H1 (cell line): ENCODE data around the gene ELFN1. TPM values are rescaled to one million over a fixed set of nuclear protein-coding genes. Genes with fewer than 3 reads are reported as not detected.
A peak's percentile ranks its signal among the peaks of the same experiment; 100 is the strongest.

Experiments used
- CTCF ChIA-PET: fragments of 300-600 bp; sonication (Branson Sonifier 250); formaldehyde crosslinking; loops from one replicate; lab custom pipeline; 2021; ENCODE audit not compliant: partially characterized antibody; lab: Charles Lee
- POLR2A ChIA-PET: fragments of 300-600 bp; sonication (Branson Sonifier 250); formaldehyde crosslinking; loops from one replicate; lab custom pipeline; 2021; ENCODE audit warnings: inconsistent platforms; ENCODE audit not compliant: partially characterized antibody; lab: Charles Lee
- DNase-seq, 2 experiments: peaks; one replicate each; pipeline versions ENCODE4 v3.0.0 to v3.0.0-alpha.2; 2010 to 2022; ENCODE audit warnings: low spot score in 2 of 2, low read depth in 1 of 2, mixed read lengths in 1 of 2
- FAIRE-seq: peaks from 2 replicates; lab custom pipeline; 2011; peaks lifted over from hg19 to GRCh38; lab: Jason Lieb, UNC
- H2AFZ ChIP-seq: 2 replicates; pipeline ENCODE4 v1.8.1; 2012; ENCODE audit warnings: low read length, inconsistent platforms
- H2AK5ac ChIP-seq: 2 replicates; pipeline ENCODE4 v1.6.1; 2013; ENCODE audit warnings: low read depth, low read length
- H2BK120ac ChIP-seq: replicated peaks from 2 replicates; pipeline ENCODE3; 2013; ENCODE audit warnings: low read depth, low read length, inconsistent platforms
- H2BK12ac ChIP-seq: 2 replicates; pipeline ENCODE4 v1.6.1; 2013; ENCODE audit warnings: low read depth, low read length
- H2BK15ac ChIP-seq: 2 replicates; pipeline ENCODE4 v1.6.1; 2013; ENCODE audit warnings: low read length
- H2BK20ac ChIP-seq: 2 replicates; pipeline ENCODE4 v1.6.1; 2013; ENCODE audit warnings: low read length
- H2BK5ac ChIP-seq: 2 replicates; pipeline ENCODE4 v1.6.1; 2013; ENCODE audit warnings: low read depth, low read length
- H3K14ac ChIP-seq: 2 replicates; pipeline ENCODE4 v1.6.1; 2013; ENCODE audit warnings: inconsistent platforms; ENCODE audit not compliant: insufficient read length
- H3K18ac ChIP-seq: 2 replicates; pipeline ENCODE4 v1.6.1; 2013; ENCODE audit warnings: low read length; ENCODE audit errors: extremely low read depth
- H3K23ac ChIP-seq: 2 replicates; pipeline ENCODE4 v1.6.1; 2013; ENCODE audit warnings: inconsistent platforms; ENCODE audit not compliant: insufficient read length
- H3K23me2 ChIP-seq: 2 replicates; pipeline ENCODE4 v1.6.1; 2013; ENCODE audit warnings: low read depth, low read length
- H3K27ac ChIP-seq: 2 replicates; pipeline ENCODE4 v1.6.1; 2011; ENCODE audit warnings: low read depth, low read length, inconsistent platforms
- H3K27me3 ChIP-seq, 4 experiments: replicated peaks in 1 of 4; 1 replicate in 1 of 4; 2 replicates in 3 of 4; pipeline versions ENCODE4 v1.6.1 to v1.8.1; 2011 to 2013; ENCODE audit warnings: low read length in 3 of 4, mild to moderate bottlenecking in 3 of 4, inconsistent platforms in 2 of 4, mixed read lengths in 2 of 4, moderate library complexity in 1 of 4; ENCODE audit not compliant: control insufficient read depth in 3 of 4, insufficient read depth in 3 of 4; ENCODE audit errors: extremely low read depth in 1 of 4
- H3K36me3 ChIP-seq, 4 experiments: 2 replicates each; pipeline versions ENCODE4 v1.6.1 to v1.8.1; 2011 to 2013; ENCODE audit warnings: mild to moderate bottlenecking in 4 of 4, low read length in 3 of 4, moderate library complexity in 2 of 4, control low read depth in 1 of 4, inconsistent platforms in 1 of 4; ENCODE audit not compliant: insufficient read depth in 4 of 4, control insufficient read depth in 2 of 4
- H3K4ac ChIP-seq: replicated peaks from 2 replicates; pipeline ENCODE3; 2013; ENCODE audit warnings: low read length, low read depth, mixed read lengths, inconsistent platforms; ENCODE audit not compliant: insufficient read length
- H3K4me1 ChIP-seq, 4 experiments: replicated peaks in 1 of 4; 1 replicate in 1 of 4; 2 replicates in 3 of 4; pipeline versions ENCODE4 v1.6.1 to v1.8.1; 2011 to 2013; ENCODE audit warnings: low read length in 3 of 4, inconsistent platforms in 2 of 4, mixed read lengths in 1 of 4; ENCODE audit not compliant: insufficient read depth in 4 of 4, control insufficient read depth in 3 of 4
- H3K4me2 ChIP-seq, 2 experiments: 2 replicates each; pipeline versions ENCODE4 v1.6.1 to v1.8.1; 2011 to 2013; ENCODE audit warnings: low read depth in 2 of 2, low read length in 2 of 2, control low read depth in 1 of 2, inconsistent platforms in 1 of 2, mild to moderate bottlenecking in 1 of 2; ENCODE audit not compliant: insufficient read depth in 1 of 2
- H3K4me3 ChIP-seq, 4 experiments: fragments of 200-600, 300-600 bp in 1 of 4; sonication (generic), shearing (Covaris generic), sonication (Bioruptor Twin) in 1 of 4; 2 replicates each; pipeline versions ENCODE4 v1.5.1 to v1.8.1; 2011 to 2016; ENCODE audit warnings: low read length in 4 of 4, low read depth in 3 of 4, control low read depth in 2 of 4, inconsistent platforms in 2 of 4, mild to moderate bottlenecking in 2 of 4, mixed read lengths in 1 of 4, moderate library complexity in 1 of 4; ENCODE audit not compliant: insufficient read depth in 2 of 4; ENCODE audit errors: extremely low read depth in 1 of 4
- H3K56ac ChIP-seq: replicated peaks from 2 replicates; pipeline ENCODE3; 2013; ENCODE audit warnings: low read depth, mild to moderate bottlenecking, mixed read lengths, low read length, inconsistent platforms; ENCODE audit not compliant: insufficient read length
- H3K79me1 ChIP-seq: 2 replicates; pipeline ENCODE4 v1.6.1; 2013; ENCODE audit warnings: low read depth, low read length, control low read depth
- H3K79me2 ChIP-seq, 2 experiments: 2 replicates each; pipeline versions ENCODE4 v1.6.1 to v1.8.1; 2012 to 2013; ENCODE audit warnings: low read length in 2 of 2, mild to moderate bottlenecking in 2 of 2, inconsistent platforms in 1 of 2; ENCODE audit not compliant: insufficient read depth in 2 of 2, control insufficient read depth in 1 of 2
- H3K9ac ChIP-seq, 4 experiments: replicated peaks in 1 of 4; 1 replicate in 1 of 4; 2 replicates in 3 of 4; pipeline versions ENCODE4 v1.6.1 to v1.8.1; 2011 to 2013; ENCODE audit warnings: low read depth in 3 of 4, low read length in 3 of 4, control low read depth in 2 of 4, mild to moderate bottlenecking in 2 of 4, moderate library complexity in 2 of 4, inconsistent platforms in 1 of 4; ENCODE audit errors: extremely low read depth in 1 of 4
- H3K9me3 ChIP-seq, 2 experiments: 2 replicates each; pipeline versions ENCODE4 v1.6.1 to v1.8.1; 2012 to 2013; ENCODE audit warnings: mild to moderate bottlenecking in 2 of 2, moderate library complexity in 2 of 2, control low read depth in 1 of 2, inconsistent platforms in 1 of 2, low read depth in 1 of 2, low read length in 1 of 2, mixed read lengths in 1 of 2; ENCODE audit not compliant: insufficient read depth in 2 of 2
- H4K20me1 ChIP-seq, 2 experiments: replicated peaks in 1 of 2; 2 replicates each; pipeline versions ENCODE3 to v1.8.1; 2011 to 2013; ENCODE audit warnings: inconsistent platforms in 2 of 2, low read length in 2 of 2, mild to moderate bottlenecking in 1 of 2; ENCODE audit not compliant: insufficient read depth in 2 of 2, control insufficient read depth in 1 of 2
- H4K5ac ChIP-seq: 2 replicates; pipeline ENCODE4 v1.6.1; 2013; ENCODE audit warnings: low read length, low read depth, mixed read lengths, inconsistent platforms; ENCODE audit not compliant: insufficient read length
- H4K8ac ChIP-seq: 2 replicates; pipeline ENCODE4 v1.8.0; 2013; ENCODE audit warnings: mild to moderate bottlenecking, moderate library complexity, low read length, inconsistent platforms; ENCODE audit not compliant: insufficient read depth; ENCODE audit errors: extremely low read depth
- H4K91ac ChIP-seq: replicated peaks from 2 replicates; pipeline ENCODE3; 2013; ENCODE audit warnings: low read length, mixed read lengths, inconsistent platforms; ENCODE audit not compliant: insufficient read length
- BCL11A ChIP-seq, 2 experiments: IDR thresholded peaks; one replicate each; pipeline ENCODE4 v1.6.1; 2011; ENCODE audit warnings: low read depth in 2 of 2, low read length in 2 of 2, mild to moderate bottlenecking in 2 of 2
- EGR1 ChIP-seq: IDR thresholded peaks from 2 replicates; pipeline ENCODE4 v1.6.1; 2011; ENCODE audit warnings: low read depth, low read length, borderline replicate concordance
- KDM1A ChIP-seq: fragments of 200-600, 300-600 bp; sonication (generic); IDR thresholded peaks from 2 replicates; pipeline ENCODE4 v1.7.1; 2016; ENCODE audit warnings: mild to moderate bottlenecking, low read length, borderline replicate concordance
- KDM4A ChIP-seq: IDR thresholded peaks from one replicate; pipeline ENCODE4 v1.7.1; 2012; ENCODE audit warnings: low read depth, mild to moderate bottlenecking, moderate library complexity, low read length, inconsistent platforms; ENCODE audit not compliant: severe bottlenecking
- MAFK ChIP-seq: IDR thresholded peaks from 2 replicates; pipeline ENCODE4 v1.6.1; 2012; ENCODE audit warnings: low read depth, mild to moderate bottlenecking, improper control_type of control experiment, low read length
- NANOG ChIP-seq: IDR thresholded peaks from 2 replicates; pipeline ENCODE4 v1.6.1; 2011; ENCODE audit warnings: low read length, low read depth, mild to moderate bottlenecking, inconsistent platforms; ENCODE audit not compliant: insufficient read depth, poor library complexity, severe bottlenecking
- RFX5 ChIP-seq: IDR thresholded peaks from 2 replicates; pipeline ENCODE4 v1.6.1; 2011; ENCODE audit warnings: low read depth, low read length, improper control_type of control experiment, borderline replicate concordance
- SIN3A ChIP-seq, 2 experiments: IDR thresholded peaks in 1 of 2; conservative IDR thresholded peaks in 1 of 2; 2 replicates each; pipeline ENCODE4 v1.6.1; 2011 to 2012; ENCODE audit warnings: low read length in 2 of 2, improper control_type of control experiment in 1 of 2, low read depth in 1 of 2, mild to moderate bottlenecking in 1 of 2
- SP1 ChIP-seq: IDR thresholded peaks from 2 replicates; pipeline ENCODE4 v1.6.1; 2011; ENCODE audit warnings: low read depth, low read length
- TBP ChIP-seq: IDR thresholded peaks from 2 replicates; pipeline ENCODE4 v1.6.1; 2011; ENCODE audit warnings: low read depth, low read length, improper control_type of control experiment
- WGBS, 2 experiments: shearing (Covaris generic) in 1 of 2; methylation state at CpG; one replicate each; pipeline versions ENCODE4 v1.1.6 to v1.1.7; 2013 to 2015; ENCODE audit warnings: low lambda C conversion rate in 2 of 2, mixed read lengths in 2 of 2, inconsistent platforms in 1 of 2, low coverage in 1 of 2, missing lambda C conversion rate in 1 of 2; ENCODE audit not compliant: insufficient replicate concordance in 2 of 2, insufficient coverage in 1 of 2, insufficient read length in 1 of 2; ENCODE audit errors: extremely low coverage in 1 of 2, missing lambda C conversion rate in 1 of 2; 5-methylcytosine and 5-hydroxymethylcytosine counted together
- polyA plus RNA-seq, 7 experiments: library from polyadenylated mRNA; depleted of rRNA in 3 of 7; stranded (reverse) in 5 of 7; unstranded in 2 of 7; fragments of >200 nt in 5 of 7; fragments of 200-250 nt in 2 of 7; gene quantifications; 1 replicate in 5 of 7; 2 replicates in 1 of 7; 4 replicates in 1 of 7; pipeline versions ENCODE4 v1.2.1 to v1.2.3, GENCODE V29; 2011 to 2013; ENCODE audit warnings: missing spikeins in 2 of 7, mixed read lengths in 2 of 7
- total RNA-seq: library from RNA; stranded (reverse); fragmentation: NEBNext Ultra II Directional; extraction: Animal tissue kit (Norgen Biotek cat#: 25700); gene quantifications from 2 replicates; pipeline ENCODE4 v1.2.1, GENCODE V29; 2021

Gene ELFN1
- total and polyA plus RNA-seq, 2 of the 8 experiments (the other 6 are each of a cell fraction or from before 2014, with no cell fraction given): 2.0 to 4.5 TPM

GRCh38 chr7:1662101-1662500 lies 8.0 kb upstream of the ELFN1 start:
- Histone ChIP-seq H3K23me2 (peaks cover 11% of the 10 kb centered on the region; the same call in 1 of the 2 replicates), H3K4ac (no peak overlapping the region), H3K4me2 (no peak overlapping the region), H2BK5ac (no peak overlapping the region), H3K27ac (no peak overlapping the region), H3K36me3 (no peaks in the 10 kb centered on the region), H3K14ac (no peak overlapping the region), H4K91ac (no peak overlapping the region), H3K9me3 (no peaks in the 10 kb centered on the region), H3K79me1 (no peaks in the 10 kb centered on the region), H2BK12ac (no peak overlapping the region), H3K27me3 (peaks cover 38 to 52% (median 47%) of the 10 kb centered on the region in 4 experiments), H4K20me1 (no peaks in the 10 kb centered on the region), H3K18ac (no peak overlapping the region), H2AFZ (no peak overlapping the region), H3K23ac (no peak overlapping the region), H3K4me1 (peaks cover 0 to 7% (median 4%) of the 10 kb centered on the region in 4 experiments; a peak in 4 of 7 replicates), H3K79me2 (no peaks in the 10 kb centered on the region), H3K9ac (no peak overlapping the region), H4K8ac (no peak overlapping the region), H2BK120ac (no peak overlapping the region), H3K56ac (no peak overlapping the region), H3K4me3 (no peak overlapping the region), H2BK20ac (no peak overlapping the region), H4K5ac (no peak overlapping the region), H2AK5ac (no peak overlapping the region), H2BK15ac (no peak overlapping the region)
- TF ChIP-seq RFX5 (no peak), TBP (no peak), SIN3A (conservative IDR thresholded peaks at IDR 0.05 in 1 of 2, IDR thresholded peaks at IDR 0.05 in 1 of 2; ENCODE audit: low read depth in 1 of 2, low read length in 2 of 2) (no peak), KDM1A (no peak), SP1 (no peak), NANOG (no peak), BCL11A (IDR thresholded peaks at IDR 0.05; ENCODE audit: low read depth in 2 of 2, low read length in 2 of 2) (no peak), KDM4A (no peak), MAFK (no peak), EGR1 (no peak)
- ChIA-PET POLR2A (interaction anchor here (0.8 to 1.0 kb wide), 2 partner anchors 32 to 70 kb away, joined by 3 read pairs; no protein-coding TSS in a partner anchor), CTCF (interaction anchor here (0.6 to 2.1 kb wide), 13 partner anchors 13 to 717 kb away, joined by 3 to 11 read pairs (median 4); no protein-coding TSS in a partner anchor)
- FAIRE-seq (no peak), DNase-seq (peak in 1 of 2 experiments; percentile 41)
- WGBS, 2 experiments: 92% methylated on average over 3 of the region's 3 CpGs; no CpG with 5 or more reads in 1 of the 2 experiments
